ENCODE results near the gene MAP3K4.

MAP3K4 gene

GRCh38 chr6:161139304-161139765 is 147.8 kb downstream of the MAP3K4 start:
- TF ChIP-seq EZH2phosphoT487 (IDR thresholded peaks at IDR 0.05; ENCODE audit: borderline replicate concordance): no peak
- TF ChIP-seq CTCF (conservative IDR thresholded peaks at IDR 0.05; ENCODE audit: low read length): no peak
- no peaks in the 10 kb centered on the region for H3K9me2 ChIP-seq (replicated peaks; ENCODE audit: low read depth, low read length)
- H3K36me3 ChIP-seq (ENCODE audit: insufficient read depth, low read length): no peaks in the 10 kb centered on the region
- H4K20me1 ChIP-seq (ENCODE audit: insufficient read depth, low read length, poor library complexity, severe bottlenecking): no peaks in the 10 kb centered on the region
- H3K9ac ChIP-seq (ENCODE audit: low read depth, low read length, poor library complexity, severe bottlenecking): no peak overlapping the region
- no peak overlapping the region for H2AFZ ChIP-seq (ENCODE audit: low read length)
- H3K4me1 ChIP-seq (ENCODE audit: insufficient read depth, low read length, poor library complexity, severe bottlenecking): no peaks in the 10 kb centered on the region
- H3K9me3 ChIP-seq (ENCODE audit: insufficient read depth, low read depth, low read length): no peaks in the 10 kb centered on the region
- H3K27me3 ChIP-seq (ENCODE audit: insufficient read depth, low read length, poor library complexity, severe bottlenecking): no peaks in the 10 kb centered on the region
- no peak overlapping the region for H3K4me2 ChIP-seq (ENCODE audit: low read depth, low read length, poor library complexity, severe bottlenecking)
- no peaks in the 10 kb centered on the region for H3F3A ChIP-seq (ENCODE audit: low read depth)
- H3K4me3 ChIP-seq (ENCODE audit: low read length, poor library complexity, severe bottlenecking): no peak overlapping the region
- H3K79me2 ChIP-seq (ENCODE audit: insufficient read depth, low read length): no peaks in the 10 kb centered on the region

GRCh38 chr6:161139766-161140553 is 148.4 kb downstream of the MAP3K4 start:
- no peak for TF ChIP-seq CTCF (conservative IDR thresholded peaks at IDR 0.05; ENCODE audit: low read length)
- TF ChIP-seq EZH2phosphoT487 (IDR thresholded peaks at IDR 0.05; ENCODE audit: borderline replicate concordance): no peak
- Histone ChIP-seq H3F3A (ENCODE audit: low read depth) (no peaks in the 10 kb centered on the region), H3K27me3 (ENCODE audit: insufficient read depth, low read length, poor library complexity, severe bottlenecking) (no peaks in the 10 kb centered on the region), H3K79me2 (ENCODE audit: insufficient read depth, low read length) (no peaks in the 10 kb centered on the region), H2AFZ (ENCODE audit: low read length) (no peak overlapping the region), H3K4me2 (ENCODE audit: low read depth, low read length, poor library complexity, severe bottlenecking) (no peak overlapping the region), H3K36me3 (ENCODE audit: insufficient read depth, low read length) (no peaks in the 10 kb centered on the region), H4K20me1 (ENCODE audit: insufficient read depth, low read length, poor library complexity, severe bottlenecking) (no peaks in the 10 kb centered on the region), H3K4me1 (ENCODE audit: insufficient read depth, low read length, poor library complexity, severe bottlenecking) (no peaks in the 10 kb centered on the region), H3K4me3 (ENCODE audit: low read length, poor library complexity, severe bottlenecking) (no peak overlapping the region), H3K9me3 (ENCODE audit: insufficient read depth, low read depth, low read length) (no peaks in the 10 kb centered on the region), H3K9ac (ENCODE audit: low read depth, low read length, poor library complexity, severe bottlenecking) (no peak overlapping the region), H3K9me2 (replicated peaks; ENCODE audit: low read depth, low read length) (no peaks in the 10 kb centered on the region)

GRCh38 chr6:161140554-161140875 is 148.9 kb downstream of the MAP3K4 start:
- no peak overlapping the region for H2AFZ ChIP-seq (ENCODE audit: low read length)
- no peaks in the 10 kb centered on the region for H3K9me3 ChIP-seq (ENCODE audit: insufficient read depth, low read depth, low read length)
- H3K9ac ChIP-seq (ENCODE audit: low read depth, low read length, poor library complexity, severe bottlenecking): no peak overlapping the region
- H3K4me2 ChIP-seq (ENCODE audit: low read depth, low read length, poor library complexity, severe bottlenecking): no peak overlapping the region
- H3K4me1 ChIP-seq (ENCODE audit: insufficient read depth, low read length, poor library complexity, severe bottlenecking): no peaks in the 10 kb centered on the region
- H3K9me2 ChIP-seq (replicated peaks; ENCODE audit: low read depth, low read length): no peaks in the 10 kb centered on the region
- no peaks in the 10 kb centered on the region for H3K79me2 ChIP-seq (ENCODE audit: insufficient read depth, low read length)
- no peaks in the 10 kb centered on the region for H4K20me1 ChIP-seq (ENCODE audit: insufficient read depth, low read length, poor library complexity, severe bottlenecking)
- H3K4me3 ChIP-seq (ENCODE audit: low read length, poor library complexity, severe bottlenecking): no peak overlapping the region
- no peaks in the 10 kb centered on the region for H3K27me3 ChIP-seq (ENCODE audit: insufficient read depth, low read length, poor library complexity, severe bottlenecking)
- TF ChIP-seq CTCF (conservative IDR thresholded peaks at IDR 0.05; ENCODE audit: low read length) (no peak), EZH2phosphoT487 (IDR thresholded peaks at IDR 0.05; ENCODE audit: borderline replicate concordance) (no peak)
- H3K36me3 ChIP-seq (ENCODE audit: insufficient read depth, low read length): no peaks in the 10 kb centered on the region
- no peaks in the 10 kb centered on the region for H3F3A ChIP-seq (ENCODE audit: low read depth)
